HG03432 (cell line): Measurements from ENCODE around the gene CPPED1.
"Not testable (repeated sequence)": the region's sequence is repeated elsewhere in the genome, so short reads cannot be mapped to it uniquely, and the experiment has no call there.

ENCODE experiments used
- ATAC-seq: cut with Tn5 transposase; IDR thresholded peaks from one replicate; pipeline ENCODE4 v1.9.1; 2021; ENCODE audit warnings: mild to moderate bottlenecking, moderate library complexity; ENCODE audit not compliant: unreplicated experiment

Gene CPPED1

GRCh38 chr16:12769525-12769924, 34.2 kb downstream of the CPPED1 start:
- ATAC-seq, result no peak

- ATAC-seq, result no peak
These were observed 35.8 kb downstream of the CPPED1 start for GRCh38 chr16:12767897-12768296.

- ATAC-seq, result no peak
These were observed 36.8 kb downstream of the CPPED1 start for GRCh38 chr16:12766853-12767252.

- ATAC-seq, result not testable (repeated sequence)
These were observed 37.5 kb downstream of the CPPED1 start for GRCh38 chr16:12766208-12766607.

- ATAC-seq, result no peak
These were observed 38.7 kb downstream of the CPPED1 start for GRCh38 chr16:12764813-12765488.

GRCh38 chr16:12763517-12763916, 40.2 kb downstream of the CPPED1 start:
- ATAC-seq, result no peak

GRCh38 chr16:12760819-12761611, 42.7 kb downstream of the CPPED1 start:
- ATAC-seq, result no peak

- ATAC-seq, result no peak
These were observed 44.8 kb downstream of the CPPED1 start for GRCh38 chr16:12758670-12759558.

GRCh38 chr16:12758031-12758669, 45.5 kb downstream of the CPPED1 start:
- ATAC-seq, result no peak

GRCh38 chr16:12757546-12757945, 46.1 kb downstream of the CPPED1 start:
- ATAC-seq, result no peak

GRCh38 chr16:12754824-12755543, 48.7 kb downstream of the CPPED1 start:
- ATAC-seq, result no peak

- no peak for ATAC-seq
These were observed 50.3 kb downstream of the CPPED1 start for GRCh38 chr16:12753203-12754023.

GRCh38 chr16:12752159-12752558, 51.5 kb downstream of the CPPED1 start:
- ATAC-seq, result no peak

- ATAC-seq, result no peak
These were observed 53.2 kb downstream of the CPPED1 start for GRCh38 chr16:12750554-12750918.

- ATAC-seq, result no peak
These were observed 54.6 kb downstream of the CPPED1 start for GRCh38 chr16:12749076-12749475.

GRCh38 chr16:12747827-12748226, 55.9 kb downstream of the CPPED1 start:
- ATAC-seq, result no peak

GRCh38 chr16:12747261-12747660, 56.4 kb downstream of the CPPED1 start:
- ATAC-seq, result no peak

- ATAC-seq, result no peak
These were observed 58.8 kb downstream of the CPPED1 start for GRCh38 chr16:12744860-12745259.

- ATAC-seq, result no peak
These were observed 60.9 kb downstream of the CPPED1 start for GRCh38 chr16:12742741-12743140.
